OCI-LY1 (cell line): Measurements from ENCODE around the gene CARS1.

Experiments
- H2AFZ ChIP-seq: fragments of 200-600 bp; sonication (generic), shearing (Covaris generic); 2 replicates; pipeline ENCODE4 v1.6.0; 2014; ENCODE audit warnings: antibody characterized with exemption, mild to moderate bottlenecking, low read length
- H3F3A ChIP-seq: fragments of 200-600 bp; sonication (generic), shearing (Covaris generic); 2 replicates; pipeline ENCODE4 v1.6.0; 2014; ENCODE audit warnings: mild to moderate bottlenecking, antibody characterized with exemption, low read length, moderate library complexity; ENCODE audit not compliant: insufficient read depth
- H3K27ac ChIP-seq: fragments of 200-600 bp; sonication (generic); 2 replicates; pipeline ENCODE4 v1.5.1; 2014; ENCODE audit warnings: low read length, mixed run types, mild to moderate bottlenecking, low read depth; ENCODE audit not compliant: poor library complexity, severe bottlenecking
- H3K27me3 ChIP-seq: fragments of 200-600 bp; sonication (generic); 2 replicates; pipeline ENCODE4 v1.6.0; 2014; ENCODE audit warnings: antibody characterized with exemption, mild to moderate bottlenecking, low read length, moderate library complexity; ENCODE audit not compliant: insufficient read depth
- H3K36me3 ChIP-seq: fragments of 200-600 bp; sonication (generic); 2 replicates; pipeline ENCODE4 v1.6.1; 2014; ENCODE audit warnings: mild to moderate bottlenecking, antibody characterized with exemption, low read length, moderate library complexity, mixed read lengths; ENCODE audit not compliant: insufficient read depth
- H3K4me1 ChIP-seq: fragments of 200-600 bp; sonication (generic); 2 replicates; pipeline ENCODE4 v1.5.1; 2014; ENCODE audit warnings: mild to moderate bottlenecking, low read length, moderate library complexity; ENCODE audit not compliant: insufficient read depth, severe bottlenecking
- H3K4me2 ChIP-seq: fragments of 200-600 bp; sonication (generic), shearing (Covaris generic); 2 replicates; pipeline ENCODE4 v1.6.1; 2014; ENCODE audit warnings: low read length
- H3K4me3 ChIP-seq: fragments of 200-600 bp; sonication (generic); 2 replicates; pipeline ENCODE4 v1.5.1; 2014; ENCODE audit warnings: low read length, low read depth, mild to moderate bottlenecking, mixed read lengths; ENCODE audit not compliant: poor library complexity, severe bottlenecking
- H3K79me2 ChIP-seq: fragments of 200-600 bp; shearing (Covaris generic); 2 replicates; pipeline ENCODE4 v1.6.1; 2016; ENCODE audit warnings: mixed run types, low read length, mixed read lengths; ENCODE audit not compliant: insufficient read depth
- H3K9ac ChIP-seq: fragments of 200-600 bp; sonication (generic), shearing (Covaris generic); 2 replicates; pipeline ENCODE4 v1.6.1; 2014; ENCODE audit warnings: mild to moderate bottlenecking, low read length, mixed read lengths
- H3K9me2 ChIP-seq: fragments of 200-600 bp; sonication (generic), shearing (Covaris generic); 2 replicates; pipeline ENCODE4 v1.6.1; 2014; ENCODE audit warnings: low read depth, mild to moderate bottlenecking, low read length, mixed read lengths
- H3K9me3 ChIP-seq: fragments of 200-600 bp; shearing (Covaris generic); 2 replicates; pipeline ENCODE4 v1.6.1; 2014; ENCODE audit warnings: low read length, mixed read lengths
- H4K20me1 ChIP-seq: fragments of 200-600 bp; sonication (generic), shearing (Covaris generic); 2 replicates; pipeline ENCODE4 v1.6.0; 2016; ENCODE audit warnings: mild to moderate bottlenecking, low read length; ENCODE audit not compliant: insufficient read depth
- EZH2 ChIP-seq: fragments of 200-600 bp; sonication (generic), shearing (Covaris generic); IDR thresholded peaks from 2 replicates; pipeline ENCODE4 v1.8.0; 2017; ENCODE audit warnings: borderline replicate concordance, mixed run types, mild to moderate bottlenecking, antibody characterized with exemption, low read length, moderate library complexity, mixed read lengths
- TF ChIP-seq, protein P1 (sequence below): fragments of 200-600 bp; sonication (generic), shearing (Covaris generic); IDR thresholded peaks from 2 replicates; pipeline ENCODE4 v1.5.1; 2017; ENCODE audit warnings: mild to moderate bottlenecking, antibody characterized with exemption, low read length, moderate library complexity, mixed read lengths

The CARS1 gene

DNA sequence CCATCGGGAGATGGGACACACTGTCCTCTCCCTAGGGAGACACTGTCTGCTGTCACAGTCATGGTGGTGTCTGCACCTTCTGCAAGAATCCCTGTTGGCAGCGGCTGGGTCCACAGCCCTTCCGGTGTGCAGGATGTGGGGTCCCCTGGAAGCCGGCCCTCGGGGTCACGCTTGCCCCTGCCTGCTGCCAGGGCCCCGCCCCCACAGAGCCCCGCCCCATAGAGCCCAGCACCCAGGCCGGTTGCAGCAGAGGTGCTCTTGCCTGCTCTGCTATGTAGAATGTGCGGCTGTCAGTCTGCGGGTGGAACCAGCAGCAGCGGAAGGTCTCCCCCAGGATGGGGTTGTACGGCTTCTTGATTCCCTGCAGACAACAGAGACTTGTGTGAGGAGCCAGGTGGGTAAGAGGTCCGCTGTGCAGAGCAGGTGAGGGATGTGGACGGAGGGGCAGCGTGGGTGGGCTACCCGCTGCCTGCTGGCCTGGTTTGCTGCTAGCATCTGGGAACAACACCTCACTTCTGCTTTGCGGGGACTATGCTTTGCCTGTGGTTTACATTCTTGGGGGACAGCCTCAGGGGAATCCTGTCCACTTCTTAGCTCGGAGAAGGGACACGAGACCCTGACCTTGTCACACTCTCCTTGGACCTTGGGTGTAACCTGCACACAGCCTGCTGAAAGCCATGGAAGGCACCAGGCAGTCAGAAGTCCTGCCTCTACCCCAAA, 44.9 kb upstream of the CARS1 start:
- Histone ChIP-seq H3K9me2 (no peaks in the 10 kb centered on the region), H2AFZ (no peak overlapping the region), H3K36me3 (no peaks in the 10 kb centered on the region), H3K9ac (no peak overlapping the region), H3K79me2 (no peaks in the 10 kb centered on the region), H3K4me3 (no peak overlapping the region), H3K27ac (no peak overlapping the region), H3K27me3 (0 out of 2 replicates have a peak, but pooled peaks cover 4% of the 10 kb centered on the region), H3K4me1 (no peaks in the 10 kb centered on the region), H3K4me2 (no peak overlapping the region), H4K20me1 (no peaks in the 10 kb centered on the region), H3K9me3 (no peaks in the 10 kb centered on the region), H3F3A (no peaks in the 10 kb centered on the region)
- TF ChIP-seq, protein P1, sequence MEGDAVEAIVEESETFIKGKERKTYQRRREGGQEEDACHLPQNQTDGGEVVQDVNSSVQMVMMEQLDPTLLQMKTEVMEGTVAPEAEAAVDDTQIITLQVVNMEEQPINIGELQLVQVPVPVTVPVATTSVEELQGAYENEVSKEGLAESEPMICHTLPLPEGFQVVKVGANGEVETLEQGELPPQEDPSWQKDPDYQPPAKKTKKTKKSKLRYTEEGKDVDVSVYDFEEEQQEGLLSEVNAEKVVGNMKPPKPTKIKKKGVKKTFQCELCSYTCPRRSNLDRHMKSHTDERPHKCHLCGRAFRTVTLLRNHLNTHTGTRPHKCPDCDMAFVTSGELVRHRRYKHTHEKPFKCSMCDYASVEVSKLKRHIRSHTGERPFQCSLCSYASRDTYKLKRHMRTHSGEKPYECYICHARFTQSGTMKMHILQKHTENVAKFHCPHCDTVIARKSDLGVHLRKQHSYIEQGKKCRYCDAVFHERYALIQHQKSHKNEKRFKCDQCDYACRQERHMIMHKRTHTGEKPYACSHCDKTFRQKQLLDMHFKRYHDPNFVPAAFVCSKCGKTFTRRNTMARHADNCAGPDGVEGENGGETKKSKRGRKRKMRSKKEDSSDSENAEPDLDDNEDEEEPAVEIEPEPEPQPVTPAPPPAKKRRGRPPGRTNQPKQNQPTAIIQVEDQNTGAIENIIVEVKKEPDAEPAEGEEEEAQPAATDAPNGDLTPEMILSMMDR, result no peak
- no peak for TF ChIP-seq EZH2

DNA sequence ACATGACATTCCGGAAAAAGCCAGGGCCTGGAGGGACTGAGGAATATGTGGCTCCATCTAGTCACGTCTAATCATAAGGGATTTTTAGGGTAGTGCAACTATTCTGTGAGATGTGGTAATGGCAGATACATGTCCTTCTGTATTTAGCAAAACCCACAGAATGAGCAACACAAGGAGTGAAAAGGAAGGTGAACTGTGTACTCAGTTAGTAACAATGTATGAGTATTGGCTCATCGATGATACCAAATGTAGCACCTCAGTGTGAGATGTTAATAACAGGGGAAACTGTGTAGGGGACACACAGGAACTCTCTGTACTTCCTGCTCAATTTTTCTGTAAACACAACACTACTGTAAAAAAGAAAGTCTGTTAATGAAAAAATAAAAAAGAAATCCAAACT, 42.0 kb upstream of the CARS1 start:
- Histone ChIP-seq H3K27ac (no peak overlapping the region), H3K4me3 (no peak overlapping the region), H3K36me3 (no peaks in the 10 kb centered on the region), H3K79me2 (no peaks in the 10 kb centered on the region), H3K9ac (no peak overlapping the region), H4K20me1 (no peaks in the 10 kb centered on the region), H3K27me3 (no peaks in the 10 kb centered on the region), H3K9me3 (no peaks in the 10 kb centered on the region), H3F3A (no peaks in the 10 kb centered on the region), H3K4me1 (no peaks in the 10 kb centered on the region), H3K9me2 (no peaks in the 10 kb centered on the region), H2AFZ (no peak overlapping the region), H3K4me2 (no peak overlapping the region)
- TF ChIP-seq, protein P1, result no peak
- no peak for TF ChIP-seq EZH2

DNA sequence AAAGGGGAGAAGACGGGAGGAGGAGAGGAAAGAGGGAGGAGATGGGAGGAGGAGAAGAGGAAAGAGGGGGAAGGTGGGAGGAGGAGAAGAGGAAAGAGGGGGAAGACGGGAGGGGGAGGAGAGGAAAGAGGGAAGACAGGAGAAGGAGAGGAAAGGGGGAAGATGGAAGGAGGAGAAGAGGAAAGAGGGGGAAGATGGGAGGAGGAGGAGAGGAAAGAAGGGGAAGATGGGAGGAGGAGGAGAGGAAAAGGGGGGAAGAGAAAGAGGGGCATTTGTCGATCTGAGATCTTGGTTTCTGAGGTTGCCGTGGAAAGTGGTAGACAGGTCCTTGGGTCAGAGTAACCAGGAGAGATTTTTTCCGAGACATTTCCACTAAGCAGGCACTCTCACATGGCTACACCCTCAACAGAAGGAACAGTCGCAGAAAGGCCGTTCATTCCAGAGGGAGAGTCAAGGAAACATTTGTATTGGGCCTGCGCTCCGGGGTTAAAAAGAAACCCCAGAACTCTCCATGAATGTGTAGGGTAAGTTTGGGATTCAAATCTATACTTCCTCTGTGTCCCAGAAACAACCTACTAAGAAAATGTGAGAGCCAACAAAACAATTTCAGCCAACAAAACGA, 39.8 kb upstream of the CARS1 start:
- TF ChIP-seq, protein P1, result no peak
- no peak for TF ChIP-seq EZH2
- no peak overlapping the region for H3K27ac ChIP-seq
- no peaks in the 10 kb centered on the region for H3K27me3 ChIP-seq
- no peak overlapping the region for H3K4me3 ChIP-seq
- no peaks in the 10 kb centered on the region for H3K79me2 ChIP-seq
- no peak overlapping the region for H3K4me2 ChIP-seq
- H3K36me3 ChIP-seq, result no peaks in the 10 kb centered on the region
- H3K9me3 ChIP-seq, result no peaks in the 10 kb centered on the region
- no peak overlapping the region for H3K9ac ChIP-seq
- H2AFZ ChIP-seq, result no peak overlapping the region
- no peaks in the 10 kb centered on the region for H3K9me2 ChIP-seq
- H3F3A ChIP-seq, result no peaks in the 10 kb centered on the region
- H4K20me1 ChIP-seq, result no peaks in the 10 kb centered on the region
- H3K4me1 ChIP-seq, result no peaks in the 10 kb centered on the region
